B cell (primary cell): ENCODE data around the gene CAPN5.

Experiments used
- CTCF ChIP-seq: fragments of 200-600 bp; IDR thresholded peaks from one replicate; pipeline ENCODE4 v1.8.0; 2022; ENCODE audit warnings: antibody characterized with exemption, mild to moderate bottlenecking
- EZH2 ChIP-seq: IDR thresholded peaks from 2 replicates; pipeline ENCODE4 v1.6.1; 2012; ENCODE audit warnings: borderline replicate concordance, low read depth, mild to moderate bottlenecking, moderate library complexity, low read length; ENCODE audit not compliant: insufficient read depth, poor library complexity, severe bottlenecking

DNA sequence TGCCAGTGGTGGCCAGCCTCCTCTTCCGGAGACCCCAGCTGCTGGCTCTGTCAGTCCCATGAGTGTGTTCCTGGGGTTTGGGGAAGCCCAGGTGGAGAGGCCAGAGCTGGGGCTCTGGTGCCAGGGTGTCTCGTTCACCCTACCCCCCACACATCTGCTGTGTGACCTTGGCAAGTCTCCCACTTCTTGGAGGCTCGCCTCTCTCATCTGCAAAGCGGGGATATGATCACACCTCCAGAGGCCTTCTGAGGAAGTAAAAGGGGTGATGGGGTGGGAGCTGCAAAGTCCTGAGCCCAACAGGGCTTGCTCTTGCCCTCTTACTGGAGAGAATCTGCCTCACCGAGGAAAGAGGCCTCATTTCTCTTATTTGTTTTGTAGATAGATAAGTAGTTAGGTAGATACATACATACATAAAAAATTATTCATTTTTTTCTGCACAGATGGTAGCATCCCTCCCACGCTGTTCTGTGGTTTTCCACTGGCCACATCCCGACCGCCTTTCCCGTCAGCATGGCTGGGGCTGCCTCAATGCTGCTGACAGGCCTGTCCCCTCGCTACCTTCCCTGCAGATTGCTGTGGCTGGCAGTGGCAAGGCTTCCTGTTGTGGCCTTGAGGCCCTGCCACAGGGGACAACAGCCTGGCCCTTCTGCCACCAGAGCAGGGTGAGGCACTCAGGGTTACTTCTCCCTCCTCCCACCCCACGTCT, 85.2 kb downstream of the CAPN5 start:
- TF ChIP-seq CTCF, result no peak
- TF ChIP-seq EZH2, result no peak
